ENCODE measurements around the gene HRCT1. TPM values are rescaled to one million over a fixed set of nuclear protein-coding genes. Genes with fewer than 3 reads are reported as not detected.
A peak's percentile ranks its signal among the peaks of the same experiment; 100 is the strongest.

HRCT1 gene
- total RNA-seq, 4 donors from 2014 or later: 23.9 to 60.2 (median 34.3) TPM

DNA sequence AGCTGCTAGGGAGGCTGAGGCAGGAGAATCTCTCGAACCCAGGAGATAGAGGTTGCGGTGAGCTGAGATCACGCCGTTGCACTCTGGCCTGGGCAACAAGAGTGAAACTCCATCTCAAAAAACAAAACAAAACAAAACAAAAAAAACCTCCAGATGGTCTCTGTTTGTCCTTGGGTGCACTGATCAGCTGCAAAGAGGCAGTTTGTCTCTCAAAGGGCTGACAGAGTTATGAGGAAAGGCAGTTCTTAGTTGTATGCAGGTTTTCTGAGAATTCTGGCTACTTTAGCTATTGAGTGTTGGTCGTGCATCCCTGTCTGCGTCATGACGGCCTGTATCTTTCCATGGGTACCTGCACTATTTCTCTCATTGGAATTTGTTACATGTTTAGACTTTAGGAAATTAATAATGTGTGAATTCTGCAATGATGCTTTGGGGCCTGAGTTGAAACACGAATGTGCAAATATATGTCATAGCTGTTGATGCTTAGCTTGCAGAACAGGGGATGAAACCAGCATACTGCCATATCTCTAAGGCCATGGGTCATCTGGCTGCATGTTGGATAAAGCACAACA, 33.8 kb downstream of the HRCT1 start:
- Histone ChIP-seq H3K27me3 (no peaks in the 10 kb centered on the region), H3K36me3 (no peaks in the 10 kb centered on the region), H3K4me1 (peaks cover 0 to 25% (median 15%) of the 10 kb centered on the region in 4 donors), H3K4me3 (no peak overlapping the region), H3K9me3 (no peaks in the 10 kb centered on the region), H3K27ac (peak overlapping the region in 1 of 4 donors; percentile 42)
- no peak for DNase-seq
- intact Hi-C loops (cut with DNase I; ENCODE audit: low total_unique reads): no loop called here
- 94 to 97% methylated on average over 7 to 8 of the region's 8 CpGs for WGBS, 2 donors (ENCODE audit: low coverage in 1 of 2)
- in situ Hi-C loops (cut with MboI; ENCODE audit: low pct_ligation_motif_present in 1 of 4, low pct_unique_long_range_greater_than_20kb in 1 of 4, low sequenced_read_pairs in 3 of 4): no loop called here
- TF ChIP-seq, protein P1, sequence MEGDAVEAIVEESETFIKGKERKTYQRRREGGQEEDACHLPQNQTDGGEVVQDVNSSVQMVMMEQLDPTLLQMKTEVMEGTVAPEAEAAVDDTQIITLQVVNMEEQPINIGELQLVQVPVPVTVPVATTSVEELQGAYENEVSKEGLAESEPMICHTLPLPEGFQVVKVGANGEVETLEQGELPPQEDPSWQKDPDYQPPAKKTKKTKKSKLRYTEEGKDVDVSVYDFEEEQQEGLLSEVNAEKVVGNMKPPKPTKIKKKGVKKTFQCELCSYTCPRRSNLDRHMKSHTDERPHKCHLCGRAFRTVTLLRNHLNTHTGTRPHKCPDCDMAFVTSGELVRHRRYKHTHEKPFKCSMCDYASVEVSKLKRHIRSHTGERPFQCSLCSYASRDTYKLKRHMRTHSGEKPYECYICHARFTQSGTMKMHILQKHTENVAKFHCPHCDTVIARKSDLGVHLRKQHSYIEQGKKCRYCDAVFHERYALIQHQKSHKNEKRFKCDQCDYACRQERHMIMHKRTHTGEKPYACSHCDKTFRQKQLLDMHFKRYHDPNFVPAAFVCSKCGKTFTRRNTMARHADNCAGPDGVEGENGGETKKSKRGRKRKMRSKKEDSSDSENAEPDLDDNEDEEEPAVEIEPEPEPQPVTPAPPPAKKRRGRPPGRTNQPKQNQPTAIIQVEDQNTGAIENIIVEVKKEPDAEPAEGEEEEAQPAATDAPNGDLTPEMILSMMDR (IDR thresholded peaks at IDR 0.05): no peak
- TF ChIP-seq POLR2A (IDR thresholded peaks at IDR 0.05): no peak
- no peak for TF ChIP-seq POLR2AphosphoS5 (IDR thresholded peaks at IDR 0.05)
- TF ChIP-seq EP300 (IDR thresholded peaks at IDR 0.05; ENCODE audit: low read depth): no peak

DNA sequence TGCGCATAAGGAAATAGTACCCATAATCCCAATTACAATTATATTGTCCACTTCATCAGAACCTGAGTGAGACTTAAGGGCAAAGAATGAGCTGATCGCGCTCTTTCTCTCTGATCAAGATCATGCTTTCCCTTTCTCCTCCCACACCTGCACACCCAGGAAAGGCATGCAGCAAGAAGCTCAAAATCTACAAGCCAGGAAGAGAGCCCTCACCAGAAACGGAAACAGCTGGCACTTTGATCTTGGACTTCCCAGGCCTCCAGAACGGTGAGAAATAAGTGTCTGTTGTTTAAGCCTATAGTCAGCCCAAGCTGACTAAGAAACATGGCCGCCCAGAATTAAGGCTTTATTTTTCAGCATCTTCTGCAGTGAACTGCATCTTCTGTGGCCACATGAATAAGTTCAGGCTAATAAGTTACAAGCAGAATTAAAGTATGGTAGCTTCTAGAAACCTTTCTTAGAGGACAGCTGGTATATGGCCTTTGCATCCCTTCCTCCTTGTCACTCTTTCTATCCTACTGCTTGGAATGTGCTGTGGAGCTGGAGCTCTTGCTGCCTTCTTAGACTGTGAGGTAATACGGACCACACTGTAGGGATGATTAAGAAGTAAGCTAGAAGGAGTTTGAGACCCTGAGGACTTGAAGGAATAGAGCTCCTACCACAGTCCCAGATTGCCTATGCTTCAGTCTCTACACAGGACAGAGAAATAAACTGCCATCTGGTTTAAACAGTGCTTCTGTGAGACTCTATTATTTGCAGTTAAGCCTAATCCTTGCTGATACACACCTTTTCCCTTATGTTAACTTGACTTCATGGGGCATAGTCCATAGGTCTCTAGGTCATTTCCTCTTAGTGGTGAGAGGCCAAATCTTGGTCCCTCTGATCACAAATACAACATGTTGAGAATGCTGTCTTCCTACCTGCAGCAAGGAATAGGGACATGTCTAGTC, 34.7 kb downstream of the HRCT1 start:
- peak overlapping the region; percentile 5 to 47 (median 41) for H3K27ac ChIP-seq
- peaks cover 5 to 35% (median 25%) of the 10 kb centered on the region in 4 donors for H3K4me1 ChIP-seq
- H3K27me3 ChIP-seq: no peaks in the 10 kb centered on the region
- TF ChIP-seq POLR2A (IDR thresholded peaks at IDR 0.05): no peak
- TF ChIP-seq, protein P1 (IDR thresholded peaks at IDR 0.05): no peak
- TF ChIP-seq POLR2AphosphoS5 (IDR thresholded peaks at IDR 0.05): no peak
- TF ChIP-seq EP300 (IDR thresholded peaks at IDR 0.05; ENCODE audit: low read depth): no peak
- DNase-seq: no peak
- H3K36me3 ChIP-seq: no peaks in the 10 kb centered on the region
- in situ Hi-C loops (cut with MboI; ENCODE audit: low pct_ligation_motif_present in 1 of 4, low pct_unique_long_range_greater_than_20kb in 1 of 4, low sequenced_read_pairs in 3 of 4): no loop called here
- H3K9me3 ChIP-seq: no peaks in the 10 kb centered on the region
- 61 to 81% methylated on average over 4 to 7 of the region's 7 CpGs for WGBS, 2 donors (ENCODE audit: low coverage in 1 of 2)
- intact Hi-C loops (cut with DNase I; ENCODE audit: low total_unique reads): no loop called here
- no peak overlapping the region for H3K4me3 ChIP-seq

DNA sequence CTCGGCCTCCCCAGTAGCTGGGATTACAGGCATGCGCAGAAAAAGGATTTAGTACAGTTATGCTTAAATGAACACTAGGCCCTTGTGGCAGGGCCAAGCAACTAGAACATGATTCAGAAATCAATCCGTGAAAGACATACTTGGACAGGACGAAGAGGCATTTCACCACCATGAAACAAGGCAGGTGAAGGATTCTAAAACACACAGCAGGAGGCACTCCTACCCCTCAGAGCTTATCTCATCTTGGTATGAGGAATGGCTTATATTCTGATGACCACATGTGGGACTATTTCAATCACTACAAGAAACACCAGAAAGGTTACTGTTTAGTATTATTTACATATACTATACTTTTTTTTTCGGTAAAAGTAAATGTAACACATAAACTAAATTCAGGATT, 36.3 kb downstream of the HRCT1 start:
- Histone ChIP-seq H3K27ac (no peak overlapping the region), H3K4me1 (peaks cover 5 to 47% (median 33%) of the 10 kb centered on the region in 4 donors), H3K36me3 (no peaks in the 10 kb centered on the region), H3K27me3 (no peaks in the 10 kb centered on the region), H3K4me3 (no peak overlapping the region), H3K9me3 (no peaks in the 10 kb centered on the region)
- intact Hi-C loops (cut with DNase I; ENCODE audit: low total_unique reads): no loop called here
- in situ Hi-C loops (cut with MboI; ENCODE audit: low pct_ligation_motif_present in 1 of 4, low pct_unique_long_range_greater_than_20kb in 1 of 4, low sequenced_read_pairs in 3 of 4): no loop called here
- TF ChIP-seq POLR2AphosphoS5 (IDR thresholded peaks at IDR 0.05): no peak
- TF ChIP-seq EP300 (IDR thresholded peaks at IDR 0.05; ENCODE audit: low read depth): no peak
- TF ChIP-seq POLR2A (IDR thresholded peaks at IDR 0.05): no peak
- TF ChIP-seq, protein P1 (IDR thresholded peaks at IDR 0.05): no peak
- 86 to 93% methylated on average over 3 to 5 of the region's 5 CpGs for WGBS, 2 donors (ENCODE audit: low coverage in 1 of 2)
- DNase-seq: no peak

DNA sequence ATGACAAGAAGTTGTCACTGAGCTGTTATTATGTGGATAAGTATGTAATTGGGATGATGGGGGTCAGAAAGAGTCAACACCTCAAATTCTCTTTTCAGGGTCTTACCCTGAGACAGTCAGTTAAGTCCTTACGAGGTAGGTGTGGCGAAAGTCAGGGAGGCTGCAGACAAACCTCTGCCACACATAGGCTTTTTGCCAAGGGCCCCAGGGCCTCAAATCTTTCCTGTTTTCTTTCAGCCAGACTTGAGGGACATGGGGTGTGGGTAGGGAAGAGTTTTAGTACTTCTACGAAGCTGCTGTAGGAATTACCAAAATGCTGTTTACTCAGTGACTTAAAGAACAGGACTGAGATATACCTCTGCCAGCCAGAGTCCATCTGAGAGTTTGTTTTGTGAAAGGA, 38.2 kb downstream of the HRCT1 start:
- no peaks in the 10 kb centered on the region for H3K9me3 ChIP-seq

More for the DNA sequence above, 38.2 kb downstream of the HRCT1 start:
- TF ChIP-seq POLR2AphosphoS5 (IDR thresholded peaks at IDR 0.05) (no peak), EP300 (IDR thresholded peaks at IDR 0.05; ENCODE audit: low read depth) (no peak)
- TF ChIP-seq, protein P1 (IDR thresholded peaks at IDR 0.05): no peak
- WGBS, 2 donors (ENCODE audit: low coverage in 1 of 2): 66% methylated on average over 3 of the region's 3 CpGs; no CpG with 5 or more reads in 1 of the 2 donors
- Histone ChIP-seq H3K27ac (peak overlapping the region; percentile 54 to 74 (median 71)), H3K4me3 (no peak overlapping the region), H3K36me3 (no peaks in the 10 kb centered on the region), H3K27me3 (no peaks in the 10 kb centered on the region), H3K4me1 (peaks cover 5 to 66% (median 47%) of the 10 kb centered on the region in 4 donors)
- no peak for DNase-seq
- intact Hi-C loops (cut with DNase I; ENCODE audit: low total_unique reads) (loop anchor here (1.0 kb wide), 1 partner anchor 9 kb away; no protein-coding TSS in a partner anchor), in situ Hi-C loops (cut with MboI; ENCODE audit: low pct_ligation_motif_present in 1 of 4, low pct_unique_long_range_greater_than_20kb in 1 of 4, low sequenced_read_pairs in 3 of 4) (no loop called here)
